Measurements from ENCODE around the gene KLHL3.

- no peak for TF ChIP-seq CTCF (IDR thresholded peaks at IDR 0.05)
- no peak for TF ChIP-seq POLR2A (IDR thresholded peaks at IDR 0.05)
- TF ChIP-seq EP300 (IDR thresholded peaks at IDR 0.05), result no peak
Measured at GRCh38 chr5:137760719-137761516, 25.0 kb upstream of the KLHL3 start.

All from suprapubic skin (tissue), 3 donors.